Glutamatergic neuron (in vitro differentiated cells): ENCODE results near the gene FCRL5. TPM values are rescaled to one million over a fixed set of nuclear protein-coding genes. Genes with fewer than 3 reads are reported as not detected.
A peak's percentile ranks its signal among the peaks of the same experiment; 100 is the strongest.

Experiments used
- DNase-seq: peaks from one replicate; pipeline ENCODE4 v3.0.0; 2022
- H3K27ac Mint-ChIP-seq: one replicate; pipeline ENCODE4 v1.8.0; 2020; ENCODE audit warnings: mild to moderate bottlenecking, mixed read lengths, inconsistent platforms; ENCODE audit not compliant: unreplicated experiment
- H3K27me3 Mint-ChIP-seq: one replicate; pipeline ENCODE4 v1.8.0; 2020; ENCODE audit warnings: mild to moderate bottlenecking, moderate library complexity, mixed read lengths, inconsistent platforms; ENCODE audit not compliant: unreplicated experiment
- H3K36me3 Mint-ChIP-seq: one replicate; pipeline ENCODE4 v1.8.0; 2020; ENCODE audit warnings: mild to moderate bottlenecking, mixed read lengths, inconsistent platforms; ENCODE audit not compliant: unreplicated experiment
- H3K4me1 Mint-ChIP-seq: one replicate; pipeline ENCODE4 v1.8.0; 2020; ENCODE audit warnings: mild to moderate bottlenecking, low read depth, mixed read lengths, inconsistent platforms; ENCODE audit not compliant: unreplicated experiment
- H3K4me3 Mint-ChIP-seq: one replicate; pipeline ENCODE4 v1.8.0; 2020; ENCODE audit warnings: mild to moderate bottlenecking, mixed read lengths, inconsistent platforms; ENCODE audit not compliant: unreplicated experiment
- H3K9me3 Mint-ChIP-seq: one replicate; pipeline ENCODE4 v1.8.0; 2020; ENCODE audit warnings: mild to moderate bottlenecking, moderate library complexity, mixed read lengths, inconsistent platforms; ENCODE audit not compliant: unreplicated experiment
- total RNA-seq: library from RNA; stranded (reverse); fragmentation: NEBNext Ultra II Directional; extraction: Animal tissue kit (Norgen Biotek cat#: 25700); gene quantifications from one replicate; pipeline ENCODE4 v1.2.1, GENCODE V29; 2021; ENCODE audit not compliant: unreplicated experiment
- TF ChIP-seq, protein P1 (sequence below): fragments of 200-600 bp; sonication (generic); IDR thresholded peaks from one replicate; pipeline ENCODE4 v1.5.0; 2021; ENCODE audit not compliant: partially characterized antibody, unreplicated experiment

Gene FCRL5
- total RNA-seq, 1 donor from 2014 or later = not detected

GRCh38 chr1:157497987-157498735 lies 54.2 kb downstream of the FCRL5 start:
- H3K36me3 Mint-ChIP-seq = no peaks in the 10 kb centered on the region
- no peak for DNase-seq
- no peaks in the 10 kb centered on the region for H3K9me3 Mint-ChIP-seq
- H3K27ac Mint-ChIP-seq = no peak overlapping the region
- H3K4me3 Mint-ChIP-seq = no peak overlapping the region
- H3K27me3 Mint-ChIP-seq = no peaks in the 10 kb centered on the region
- TF ChIP-seq, protein P1, sequence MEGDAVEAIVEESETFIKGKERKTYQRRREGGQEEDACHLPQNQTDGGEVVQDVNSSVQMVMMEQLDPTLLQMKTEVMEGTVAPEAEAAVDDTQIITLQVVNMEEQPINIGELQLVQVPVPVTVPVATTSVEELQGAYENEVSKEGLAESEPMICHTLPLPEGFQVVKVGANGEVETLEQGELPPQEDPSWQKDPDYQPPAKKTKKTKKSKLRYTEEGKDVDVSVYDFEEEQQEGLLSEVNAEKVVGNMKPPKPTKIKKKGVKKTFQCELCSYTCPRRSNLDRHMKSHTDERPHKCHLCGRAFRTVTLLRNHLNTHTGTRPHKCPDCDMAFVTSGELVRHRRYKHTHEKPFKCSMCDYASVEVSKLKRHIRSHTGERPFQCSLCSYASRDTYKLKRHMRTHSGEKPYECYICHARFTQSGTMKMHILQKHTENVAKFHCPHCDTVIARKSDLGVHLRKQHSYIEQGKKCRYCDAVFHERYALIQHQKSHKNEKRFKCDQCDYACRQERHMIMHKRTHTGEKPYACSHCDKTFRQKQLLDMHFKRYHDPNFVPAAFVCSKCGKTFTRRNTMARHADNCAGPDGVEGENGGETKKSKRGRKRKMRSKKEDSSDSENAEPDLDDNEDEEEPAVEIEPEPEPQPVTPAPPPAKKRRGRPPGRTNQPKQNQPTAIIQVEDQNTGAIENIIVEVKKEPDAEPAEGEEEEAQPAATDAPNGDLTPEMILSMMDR = no peak
- H3K4me1 Mint-ChIP-seq = no peaks in the 10 kb centered on the region

DNA sequence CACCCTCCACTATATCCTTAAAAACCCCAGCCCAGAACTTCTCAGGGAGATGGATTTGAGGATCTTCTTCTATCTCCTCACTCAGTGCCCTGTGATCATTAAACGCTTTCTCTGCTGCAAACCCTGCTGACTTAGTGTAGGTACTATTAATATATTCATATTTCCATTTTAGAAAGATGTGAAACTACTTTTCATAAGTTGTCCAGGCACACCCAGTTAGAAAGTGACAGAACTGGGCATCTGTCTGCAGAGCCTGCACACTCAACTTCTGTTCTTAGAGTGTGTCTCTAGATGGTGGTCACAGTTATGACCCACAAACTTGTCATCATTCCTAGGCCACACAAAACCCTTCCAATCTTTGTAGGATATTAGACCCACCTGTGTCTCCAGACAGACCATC lies 55.0 kb downstream of the FCRL5 start:
- H3K4me3 Mint-ChIP-seq = no peak overlapping the region
- no peak overlapping the region for H3K27ac Mint-ChIP-seq
- H3K27me3 Mint-ChIP-seq = no peaks in the 10 kb centered on the region
- no peaks in the 10 kb centered on the region for H3K4me1 Mint-ChIP-seq
- no peak for DNase-seq
- TF ChIP-seq, protein P1 = no peak
- no peaks in the 10 kb centered on the region for H3K9me3 Mint-ChIP-seq
- H3K36me3 Mint-ChIP-seq = no peaks in the 10 kb centered on the region

GRCh38 chr1:157496121-157496526 lies 56.2 kb downstream of the FCRL5 start:
- Mint-ChIP-seq H3K27me3 (no peaks in the 10 kb centered on the region), H3K4me1 (peaks cover 6% of the 10 kb centered on the region), H3K36me3 (no peaks in the 10 kb centered on the region), H3K9me3 (no peaks in the 10 kb centered on the region), H3K4me3 (no peak overlapping the region), H3K27ac (no peak overlapping the region)
- DNase-seq = no peak
- TF ChIP-seq, protein P1 = peak; percentile 93

GRCh38 chr1:157495285-157495684 lies 57.0 kb downstream of the FCRL5 start:
- H3K27me3 Mint-ChIP-seq = no peaks in the 10 kb centered on the region
- DNase-seq = no peak
- H3K36me3 Mint-ChIP-seq = no peaks in the 10 kb centered on the region
- H3K4me3 Mint-ChIP-seq = no peak overlapping the region
- no peak overlapping the region for H3K27ac Mint-ChIP-seq
- TF ChIP-seq, protein P1 = no peak
- H3K9me3 Mint-ChIP-seq = no peaks in the 10 kb centered on the region
- peaks cover 6% of the 10 kb centered on the region for H3K4me1 Mint-ChIP-seq

DNA sequence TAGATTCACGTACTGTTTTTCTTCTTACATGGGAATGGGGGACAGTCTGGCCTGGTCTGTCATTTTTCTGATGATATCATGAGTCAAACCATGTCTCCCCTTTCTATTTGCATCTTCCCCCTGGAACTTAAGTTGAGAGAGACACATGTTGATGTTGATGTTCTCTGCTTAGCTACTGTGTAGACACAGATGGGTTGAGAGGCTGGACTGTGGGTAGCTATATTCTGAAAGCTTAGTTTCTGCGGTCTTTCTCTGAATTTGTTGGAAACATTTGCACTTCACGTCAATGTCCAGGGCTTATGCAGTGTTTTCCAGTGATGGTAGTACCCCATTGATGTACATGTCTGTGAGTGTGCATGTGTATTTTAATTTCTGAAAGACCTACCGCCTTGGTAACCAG lies 58.2 kb downstream of the FCRL5 start:
- DNase-seq = no peak
- Mint-ChIP-seq H3K9me3 (no peaks in the 10 kb centered on the region), H3K27ac (no peak overlapping the region), H3K36me3 (no peaks in the 10 kb centered on the region), H3K27me3 (no peaks in the 10 kb centered on the region), H3K4me3 (no peak overlapping the region), H3K4me1 (peaks cover 6% of the 10 kb centered on the region)
- TF ChIP-seq, protein P1 = no peak
